Testis (tissue), 3 donors: ENCODE measurements around the gene NLRC5. TPM values are rescaled to one million over a fixed set of nuclear protein-coding genes. Genes with fewer than 3 reads are reported as not detected.

ENCODE experiments used
- DNase-seq: peaks from one replicate; pipeline ENCODE4 v3.0.0-alpha.2; 2019
- H3K27ac ChIP-seq, 2 donors: fragments of 200-600 bp; sonication (generic); one replicate each; pipeline ENCODE4 v1.5.1; 2019
- H3K27me3 ChIP-seq: fragments of 200-600 bp; sonication (generic); one replicate; pipeline ENCODE4 v1.5.1; 2019
- H3K36me3 ChIP-seq: fragments of 200-600 bp; sonication (generic); one replicate; pipeline ENCODE4 v1.5.1; 2017; ENCODE audit warnings: low read depth; ENCODE audit errors: missing control alignments
- H3K4me1 ChIP-seq: fragments of 200-600 bp; sonication (generic); one replicate; pipeline ENCODE4 v1.5.1; 2019
- H3K4me3 ChIP-seq, 2 donors: fragments of 200-600 bp; sonication (generic); one replicate each; pipeline ENCODE4 v1.5.1; 2017 to 2019
- H3K9me3 ChIP-seq: fragments of 200-600 bp; sonication (generic); one replicate; pipeline ENCODE4 v1.5.1; 2017
- POLR2A ChIP-seq: fragments of 450-650 bp; IDR thresholded peaks from one replicate; pipeline ENCODE4 v1.6.1; 2017; ENCODE audit warnings: antibody characterized with exemption, mild to moderate bottlenecking, moderate library complexity
- WGBS, 2 donors: methylation state at CpG; one replicate each; pipeline ENCODE4 v1.1.5; 2018; 5-methylcytosine and 5-hydroxymethylcytosine counted together
- intact Hi-C: fragments of 100-400 bp; cut with DNase I; formaldehyde crosslinking; loops from one replicate; pipeline ENCODE4 v1.15.1; 2023; ENCODE audit warnings: low total_unique reads
- polyA plus RNA-seq: library from polyadenylated mRNA; stranded (reverse); fragments of 350-450 nt; fragmentation: Illumina TruSeq; extraction: RNeasy Lipid Tissue Mini Kit (QIAGEN cat#74804); gene quantifications from one replicate; pipeline ENCODE4 v1.2.3, GENCODE V29; 2014; ENCODE audit warnings: low read depth, low replicate concordance; ENCODE audit not compliant: insufficient read depth
- total RNA-seq, 2 donors: library from RNA; depleted of rRNA; stranded (reverse); fragments of >200 nt; gene quantifications; one replicate each; pipeline ENCODE4 v1.2.3, GENCODE V29; 2016
- TF ChIP-seq, protein P1 (sequence below), 3 experiments: fragments of 450-650 bp in 2 of 3; fragments of 200-600 bp in 1 of 3; sonication (generic) in 1 of 3; IDR thresholded peaks; one replicate each; pipeline ENCODE4 v1.5.1; 2016 to 2019; ENCODE audit warnings: antibody characterized with exemption in 3 of 3, mild to moderate bottlenecking in 2 of 3, moderate library complexity in 1 of 3

The NLRC5 gene
- total and polyA plus RNA-seq, 3 donors from 2014 or later, result 10.3 to 14.9 (median 12.0) TPM

DNA sequence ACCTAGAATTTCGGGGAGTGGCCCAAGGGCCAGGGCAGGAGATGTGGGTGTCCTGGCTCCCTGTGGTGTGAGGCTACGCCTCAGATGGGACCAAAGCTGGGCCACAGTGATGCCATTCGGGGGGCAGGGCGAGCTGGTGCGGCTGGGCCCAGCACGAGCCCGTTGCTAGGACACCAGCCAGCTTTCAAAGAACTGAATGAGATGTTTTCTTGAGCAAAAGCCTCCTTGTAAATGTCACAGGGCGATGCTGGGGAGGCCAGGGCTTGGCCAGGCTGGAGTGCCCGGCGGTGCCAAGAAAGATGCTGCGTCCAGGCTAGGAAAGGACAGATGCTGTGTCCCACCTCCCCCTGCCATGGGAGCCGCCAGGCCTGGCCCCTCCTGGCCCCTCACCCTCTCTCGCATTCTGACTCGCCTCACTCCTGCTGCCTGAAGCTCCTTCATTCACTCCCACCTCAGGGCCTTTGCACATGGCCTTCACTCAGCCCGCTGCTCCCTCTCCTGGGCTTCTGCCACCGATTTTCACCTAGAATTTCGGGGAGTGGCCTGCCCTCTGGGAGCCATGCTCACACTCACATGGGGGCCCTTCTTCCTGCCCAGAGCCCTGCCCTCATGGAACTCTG, 142.1 kb downstream of the NLRC5 start:
- intact Hi-C loops, result no loop called here
- no peak for TF ChIP-seq POLR2A
- TF ChIP-seq, protein P1, sequence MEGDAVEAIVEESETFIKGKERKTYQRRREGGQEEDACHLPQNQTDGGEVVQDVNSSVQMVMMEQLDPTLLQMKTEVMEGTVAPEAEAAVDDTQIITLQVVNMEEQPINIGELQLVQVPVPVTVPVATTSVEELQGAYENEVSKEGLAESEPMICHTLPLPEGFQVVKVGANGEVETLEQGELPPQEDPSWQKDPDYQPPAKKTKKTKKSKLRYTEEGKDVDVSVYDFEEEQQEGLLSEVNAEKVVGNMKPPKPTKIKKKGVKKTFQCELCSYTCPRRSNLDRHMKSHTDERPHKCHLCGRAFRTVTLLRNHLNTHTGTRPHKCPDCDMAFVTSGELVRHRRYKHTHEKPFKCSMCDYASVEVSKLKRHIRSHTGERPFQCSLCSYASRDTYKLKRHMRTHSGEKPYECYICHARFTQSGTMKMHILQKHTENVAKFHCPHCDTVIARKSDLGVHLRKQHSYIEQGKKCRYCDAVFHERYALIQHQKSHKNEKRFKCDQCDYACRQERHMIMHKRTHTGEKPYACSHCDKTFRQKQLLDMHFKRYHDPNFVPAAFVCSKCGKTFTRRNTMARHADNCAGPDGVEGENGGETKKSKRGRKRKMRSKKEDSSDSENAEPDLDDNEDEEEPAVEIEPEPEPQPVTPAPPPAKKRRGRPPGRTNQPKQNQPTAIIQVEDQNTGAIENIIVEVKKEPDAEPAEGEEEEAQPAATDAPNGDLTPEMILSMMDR (IDR thresholded peaks at IDR 0.05), result no peak
- Histone ChIP-seq H3K27me3 (no peaks in the 10 kb centered on the region), H3K27ac (no peak overlapping the region), H3K9me3 (no peaks in the 10 kb centered on the region), H3K4me3 (no peak overlapping the region), H3K4me1 (no peaks in the 10 kb centered on the region), H3K36me3 (no peaks in the 10 kb centered on the region)
- no peak for DNase-seq
- 84 to 91% methylated on average over 9 to 17 of the region's 17 CpGs for WGBS, 2 donors

DNA sequence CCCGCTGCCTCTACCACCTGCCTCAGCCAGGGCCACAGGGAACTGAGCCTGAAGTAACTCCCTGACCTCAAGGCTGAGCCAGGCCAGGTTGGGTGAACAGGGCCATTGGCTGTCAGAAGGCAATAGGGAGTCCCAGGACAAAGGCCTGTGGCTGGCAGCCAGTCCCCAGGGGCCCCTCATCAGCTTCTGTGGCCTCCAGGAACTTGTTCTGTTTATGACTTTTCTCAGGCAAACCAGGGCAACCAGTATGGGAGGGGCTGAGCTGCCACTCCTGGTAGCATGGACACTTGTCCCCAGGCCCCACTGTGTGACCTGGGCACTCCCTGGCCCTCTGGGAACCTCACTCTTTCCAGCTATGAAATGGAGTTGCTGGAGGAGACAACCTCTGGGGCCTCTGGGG, 143.1 kb downstream of the NLRC5 start:
- no peak for DNase-seq
- Histone ChIP-seq H3K36me3 (no peaks in the 10 kb centered on the region), H3K9me3 (no peaks in the 10 kb centered on the region), H3K27ac (no peak overlapping the region), H3K27me3 (no peaks in the 10 kb centered on the region), H3K4me3 (no peak overlapping the region), H3K4me1 (no peaks in the 10 kb centered on the region)
- WGBS, 2 donors, result 82 to 100% methylated on average over 1 of the region's 1 CpG
- TF ChIP-seq POLR2A, result no peak
- TF ChIP-seq, protein P1 (IDR thresholded peaks at IDR 0.05), result no peak
- intact Hi-C loops, result no loop called here

DNA sequence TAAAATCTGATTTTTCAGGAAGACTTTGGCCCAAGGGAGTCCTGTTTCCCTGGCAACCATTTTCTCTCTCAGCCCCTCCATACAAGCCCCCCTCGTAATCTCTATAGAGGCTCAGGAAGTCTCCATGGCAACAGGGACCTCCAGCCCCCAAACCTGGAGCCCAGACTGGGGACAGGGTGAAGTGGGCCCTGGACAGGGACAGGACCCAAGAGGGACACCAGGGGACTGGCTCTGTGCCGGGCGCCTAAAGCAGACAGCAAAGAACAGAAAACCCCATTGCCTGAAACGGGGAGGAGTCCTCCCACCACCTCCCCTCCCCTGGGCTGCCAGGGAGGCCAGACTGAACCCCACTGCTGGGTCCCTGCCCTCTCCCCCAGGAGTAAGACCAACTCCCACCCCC, 143.7 kb downstream of the NLRC5 start:
- Histone ChIP-seq H3K27ac (no peak overlapping the region), H3K4me3 (no peak overlapping the region), H3K4me1 (no peaks in the 10 kb centered on the region), H3K36me3 (no peaks in the 10 kb centered on the region), H3K9me3 (no peaks in the 10 kb centered on the region), H3K27me3 (no peaks in the 10 kb centered on the region)
- intact Hi-C loops, result no loop called here
- no peak for DNase-seq
- TF ChIP-seq, protein P1 (IDR thresholded peaks at IDR 0.05), result no peak
- no peak for TF ChIP-seq POLR2A
- WGBS, 2 donors, result 67 to 69% methylated on average over 1 to 4 of the region's 4 CpGs

Other genes starting within 250 kb of the NLRC5 start
- gene SLC12A3, start 124.3 kb upstream of the NLRC5 start, total RNA-seq, result 1 to 10 TPM in 1 of 2 donors, under 1 TPM in 1; 0.16 to 1.1 TPM
- gene SLC12A3, start 124.3 kb upstream of the NLRC5 start, polyA plus RNA-seq, result 0.16 TPM
- 10 to 100 TPM; 68.0 to 90.8 TPM for gene HERPUD1, start 57.4 kb upstream of the NLRC5 start, total RNA-seq
- gene HERPUD1, start 57.4 kb upstream of the NLRC5 start, polyA plus RNA-seq, result 88.9 TPM
- under 1 TPM; 0.24 to 0.50 TPM for gene CETP, start 27.6 kb upstream of the NLRC5 start, total RNA-seq
- 0.69 TPM for gene CETP, start 27.6 kb upstream of the NLRC5 start, polyA plus RNA-seq
- 10 to 100 TPM; 18.3 to 25.2 TPM for gene CPNE2, start 103.0 kb downstream of the NLRC5 start, total RNA-seq
- gene CPNE2, start 103.0 kb downstream of the NLRC5 start, polyA plus RNA-seq, result 51.8 TPM
- 100 to 1,000 TPM in 1 of 2 donors, 10 to 100 TPM in 1; 96.4 to 122 TPM for gene PSME3IP1, start 196.5 kb downstream of the NLRC5 start, total RNA-seq
- 224 TPM for gene PSME3IP1, start 196.5 kb downstream of the NLRC5 start, polyA plus RNA-seq
- 10 to 100 TPM; 73.3 to 81.2 TPM for gene RSPRY1, start 196.8 kb downstream of the NLRC5 start, total RNA-seq
- gene RSPRY1, start 196.8 kb downstream of the NLRC5 start, polyA plus RNA-seq, result 53.0 TPM